Mononuclear cell (primary cell): ENCODE measurements around the gene ATP8A2. TPM values are rescaled to one million over a fixed set of nuclear protein-coding genes. Genes with fewer than 3 reads are reported as not detected.

Experiments
- H3K27me3 ChIP-seq: 2 replicates; pipeline ENCODE4 v1.6.0; 2011; ENCODE audit warnings: low read length, control low read depth; ENCODE audit not compliant: insufficient read depth
- H3K4me1 ChIP-seq: 2 replicates; pipeline ENCODE4 v1.5.1; 2011; ENCODE audit warnings: mild to moderate bottlenecking, low read length, control low read depth; ENCODE audit not compliant: insufficient read depth
- H3K4me3 ChIP-seq: 2 replicates; pipeline ENCODE4 v1.5.1; 2011; ENCODE audit warnings: mild to moderate bottlenecking, low read length, moderate library complexity
- H3K9me3 ChIP-seq: 2 replicates; pipeline ENCODE4 v1.5.1; 2011; ENCODE audit warnings: low read depth, mild to moderate bottlenecking, control low read depth, low read length
- total RNA-seq: library from RNA; depleted of rRNA; stranded (reverse); fragments of >200 nt; gene quantifications from one replicate; pipeline ENCODE4 v1.2.3, GENCODE V29; 2012

Gene ATP8A2
- total RNA-seq, 1 donor: 0.21 TPM

DNA sequence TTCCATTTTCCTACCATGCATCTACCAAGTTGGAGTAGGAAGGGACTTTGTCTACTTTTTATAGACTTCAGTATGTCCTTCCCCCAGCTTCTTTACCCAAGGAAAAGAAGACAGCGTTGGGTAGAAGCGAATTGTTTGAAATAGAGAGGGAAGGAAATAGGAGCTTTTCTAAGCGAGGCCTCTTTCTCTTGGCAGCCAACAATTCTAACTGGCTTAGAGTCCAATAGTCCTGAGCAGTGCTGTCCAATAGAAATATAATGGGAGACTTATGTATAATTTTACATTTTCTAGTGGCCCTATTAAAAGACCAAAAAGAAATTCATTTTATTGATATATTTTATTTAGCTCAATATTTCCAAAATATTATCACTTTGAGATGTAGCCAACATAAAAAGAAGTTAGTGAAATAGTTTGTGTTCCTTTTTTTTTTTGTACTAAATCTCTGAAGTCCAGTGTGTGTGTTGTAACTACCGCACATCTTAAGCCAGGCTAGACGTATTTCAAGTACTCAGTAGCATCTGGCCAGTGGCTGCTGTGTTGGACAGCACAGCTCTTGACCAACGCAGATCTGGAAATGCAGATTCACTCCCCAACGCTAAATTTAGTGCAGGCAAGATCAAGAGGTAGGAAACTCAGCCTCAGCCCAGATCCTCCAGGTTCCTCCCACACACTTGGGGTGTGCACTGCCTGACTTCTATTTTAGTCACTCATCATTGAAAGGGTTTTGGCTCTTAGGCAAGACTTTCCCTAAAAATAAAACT, 500.9 kb downstream of the ATP8A2 start:
- Histone ChIP-seq H3K4me1 (peaks cover 29% of the 10 kb centered on the region), H3K4me3 (no peak overlapping the region), H3K27me3 (no peaks in the 10 kb centered on the region), H3K9me3 (no peaks in the 10 kb centered on the region)

DNA sequence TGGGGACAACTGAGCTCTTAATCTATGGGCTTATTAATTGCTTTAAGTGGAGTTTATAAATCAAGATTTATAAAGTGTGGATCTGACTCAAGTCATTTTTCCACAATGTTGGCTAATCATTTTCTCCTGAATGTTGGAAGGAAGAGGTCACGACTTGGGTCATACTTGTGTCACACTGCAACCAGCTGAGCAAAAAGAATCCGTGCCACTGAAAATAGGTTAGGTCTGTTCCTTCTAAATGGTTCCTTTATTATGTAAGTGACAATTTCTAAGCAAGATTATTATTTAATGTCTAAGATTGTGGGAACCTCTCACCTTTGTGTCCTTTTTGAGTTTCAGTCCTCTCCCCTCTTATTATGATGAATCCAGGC, 501.5 kb downstream of the ATP8A2 start:
- Histone ChIP-seq H3K27me3 (no peaks in the 10 kb centered on the region), H3K4me3 (no peak overlapping the region), H3K4me1 (peaks cover 29% of the 10 kb centered on the region), H3K9me3 (no peaks in the 10 kb centered on the region)

DNA sequence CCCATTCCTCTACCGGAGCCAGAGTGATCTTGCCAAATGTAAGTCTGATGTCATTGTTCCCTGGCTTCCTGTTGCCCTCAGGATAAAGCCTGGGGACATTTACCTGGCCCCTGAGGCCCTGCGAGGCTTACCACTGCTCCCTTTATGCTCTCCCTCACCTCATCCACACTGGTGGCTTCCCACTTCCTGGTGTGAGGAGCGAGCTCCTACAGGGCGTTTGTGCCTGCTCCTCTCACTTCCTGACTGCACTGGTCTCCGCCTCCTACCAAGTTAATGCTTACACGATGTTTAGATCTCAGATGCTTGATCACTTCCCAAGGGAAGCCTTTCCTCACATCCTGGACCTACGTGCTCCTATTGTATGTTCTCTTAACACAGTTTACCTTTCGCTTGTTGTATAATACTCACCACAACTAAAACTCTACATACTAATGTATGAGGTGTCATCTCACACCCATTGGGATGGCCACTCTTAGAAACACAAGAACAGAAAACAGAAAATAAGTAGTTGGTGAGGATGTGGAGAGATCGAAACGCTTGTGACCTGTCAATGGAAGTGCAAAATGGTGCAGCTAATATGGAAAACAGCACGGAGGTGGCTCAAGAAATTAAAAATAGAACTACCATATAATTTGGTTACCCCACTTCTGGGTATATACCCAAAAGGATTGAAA, 502.4 kb downstream of the ATP8A2 start:
- no peaks in the 10 kb centered on the region for H3K27me3 ChIP-seq
- H3K4me3 ChIP-seq: no peak overlapping the region
- H3K4me1 ChIP-seq: peaks cover 29% of the 10 kb centered on the region
- no peaks in the 10 kb centered on the region for H3K9me3 ChIP-seq

DNA sequence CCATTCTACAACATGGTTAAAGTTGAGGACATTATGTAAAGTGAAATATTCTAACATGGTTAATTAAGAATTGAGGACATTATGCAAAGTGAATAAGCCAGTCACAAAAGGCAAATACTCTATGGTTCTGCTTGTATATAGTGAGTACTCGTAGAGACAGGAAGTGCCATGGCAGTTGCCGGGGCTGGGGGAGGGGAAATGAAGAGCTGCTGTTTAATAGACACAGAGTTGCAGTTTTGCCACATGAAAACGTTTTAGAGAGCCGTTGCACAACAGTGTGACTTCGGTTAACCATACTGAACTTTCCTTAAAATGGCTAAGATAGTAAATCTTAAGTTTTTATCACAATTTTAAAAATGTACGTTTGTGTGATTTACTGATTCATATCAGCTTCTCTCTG, 503.1 kb downstream of the ATP8A2 start:
- Histone ChIP-seq H3K27me3 (no peaks in the 10 kb centered on the region), H3K4me1 (peaks cover 29% of the 10 kb centered on the region), H3K4me3 (no peak overlapping the region), H3K9me3 (no peaks in the 10 kb centered on the region)

DNA sequence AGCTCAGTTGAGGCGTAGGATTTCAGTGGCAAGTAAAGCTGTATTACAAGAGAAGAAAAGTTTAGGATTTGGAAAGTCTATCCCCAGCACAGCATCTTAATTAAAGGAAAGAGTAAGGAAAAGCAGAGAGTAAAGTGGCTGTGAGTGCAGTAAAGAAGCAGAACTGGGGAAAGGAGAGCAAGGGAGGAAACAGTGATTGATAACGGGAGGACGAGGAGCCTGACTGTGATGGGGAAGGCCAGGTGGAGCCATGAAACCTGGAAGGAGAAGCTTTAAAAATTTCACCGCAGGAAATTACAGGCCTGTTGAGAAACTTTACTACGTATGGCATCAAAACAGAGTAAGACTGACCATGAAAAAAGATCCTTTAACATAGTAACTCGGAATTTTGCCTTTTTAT, 504.5 kb downstream of the ATP8A2 start:
- no peak overlapping the region for H3K4me3 ChIP-seq
- peaks cover 29% of the 10 kb centered on the region for H3K4me1 ChIP-seq
- H3K9me3 ChIP-seq: no peaks in the 10 kb centered on the region
- no peaks in the 10 kb centered on the region for H3K27me3 ChIP-seq

DNA sequence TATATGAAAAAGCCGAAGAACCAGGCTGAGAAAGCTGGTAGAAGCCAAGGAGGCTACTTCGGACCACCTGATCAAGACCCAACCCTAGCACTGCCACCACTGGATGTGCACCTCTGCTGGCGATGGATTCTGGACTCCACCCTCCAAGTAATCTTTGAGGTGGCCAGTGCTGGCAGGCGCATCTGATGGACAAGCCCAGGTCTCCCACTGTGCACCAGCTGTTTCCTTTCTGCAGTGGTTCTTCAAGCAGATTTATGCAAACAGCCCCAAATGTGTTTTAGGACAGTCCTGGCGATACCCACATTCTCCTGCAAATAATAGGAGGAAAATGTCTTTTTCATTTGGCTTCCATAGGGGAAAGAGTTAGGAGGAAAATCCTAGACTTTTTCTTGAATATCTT, 507.7 kb downstream of the ATP8A2 start:
- Histone ChIP-seq H3K4me1 (peaks cover 8% of the 10 kb centered on the region), H3K9me3 (no peaks in the 10 kb centered on the region), H3K4me3 (no peak overlapping the region), H3K27me3 (no peaks in the 10 kb centered on the region)

DNA sequence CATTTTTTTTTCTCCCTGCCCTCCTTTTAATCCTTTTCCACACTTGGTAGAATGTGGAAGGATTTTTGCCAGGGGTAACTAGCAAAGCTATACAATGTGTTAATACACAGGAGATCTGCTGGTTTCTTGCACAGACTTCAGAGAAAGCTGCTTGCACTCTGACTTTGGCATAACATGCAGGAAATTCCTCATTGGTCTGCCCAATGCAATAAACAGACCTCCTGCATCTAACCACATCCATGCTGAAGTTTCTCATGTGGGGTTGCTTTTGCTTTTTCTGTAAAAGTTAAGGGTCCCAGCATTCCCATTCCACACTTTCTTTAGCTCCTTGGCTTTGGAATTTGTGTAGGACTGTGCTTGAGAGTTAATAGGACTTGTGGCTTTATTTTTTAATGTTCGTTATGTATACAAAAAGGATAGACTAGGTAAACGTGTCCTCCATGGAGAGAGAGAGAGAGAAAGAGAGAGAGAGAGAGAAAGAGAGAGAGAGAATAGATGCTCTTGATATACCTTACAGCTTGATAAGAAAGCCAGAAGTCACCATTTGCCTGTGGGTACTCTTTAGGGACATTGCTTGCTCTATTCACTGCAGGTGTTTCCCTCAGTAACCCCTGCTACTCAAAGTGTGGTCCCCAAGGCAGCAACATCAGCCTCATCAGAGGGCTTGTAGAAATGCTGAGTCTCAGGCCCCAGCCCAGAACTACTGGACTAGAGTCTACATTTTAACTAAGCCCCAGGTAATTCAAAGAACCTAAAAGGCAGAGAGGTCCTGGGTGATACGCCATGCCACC, 509.6 kb downstream of the ATP8A2 start:
- Histone ChIP-seq H3K4me1 (no peaks in the 10 kb centered on the region), H3K4me3 (no peak overlapping the region)

DNA sequence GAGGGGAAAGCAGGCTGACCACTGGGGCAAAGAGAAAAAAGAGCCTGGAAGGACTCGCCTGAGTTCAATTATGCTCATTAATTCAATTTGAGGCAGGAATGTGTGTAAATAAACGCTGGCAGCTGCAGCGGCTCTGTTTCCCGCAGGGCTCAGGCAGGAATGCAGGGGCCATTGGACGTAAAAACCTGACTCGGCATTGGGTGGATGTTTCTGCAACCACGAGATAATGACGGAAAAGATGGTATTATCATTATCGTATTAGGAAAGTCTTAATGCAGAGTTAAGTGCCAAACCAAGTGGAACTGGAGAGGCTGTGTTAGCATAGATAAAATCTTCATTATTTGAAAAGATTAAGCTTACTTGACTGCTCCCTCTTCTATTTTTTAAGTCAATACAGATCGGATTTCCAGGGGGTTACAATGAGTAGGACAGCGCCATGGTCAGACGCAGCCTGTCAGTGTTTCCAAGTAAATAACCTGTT, 510.2 kb downstream of the ATP8A2 start:
- no peak overlapping the region for H3K4me3 ChIP-seq
- H3K27me3 ChIP-seq: no peaks in the 10 kb centered on the region
- no peaks in the 10 kb centered on the region for H3K9me3 ChIP-seq
- no peaks in the 10 kb centered on the region for H3K4me1 ChIP-seq

More for the DNA sequence above, 509.6 kb downstream of the ATP8A2 start:
- H3K9me3 ChIP-seq: no peaks in the 10 kb centered on the region
- no peaks in the 10 kb centered on the region for H3K27me3 ChIP-seq

DNA sequence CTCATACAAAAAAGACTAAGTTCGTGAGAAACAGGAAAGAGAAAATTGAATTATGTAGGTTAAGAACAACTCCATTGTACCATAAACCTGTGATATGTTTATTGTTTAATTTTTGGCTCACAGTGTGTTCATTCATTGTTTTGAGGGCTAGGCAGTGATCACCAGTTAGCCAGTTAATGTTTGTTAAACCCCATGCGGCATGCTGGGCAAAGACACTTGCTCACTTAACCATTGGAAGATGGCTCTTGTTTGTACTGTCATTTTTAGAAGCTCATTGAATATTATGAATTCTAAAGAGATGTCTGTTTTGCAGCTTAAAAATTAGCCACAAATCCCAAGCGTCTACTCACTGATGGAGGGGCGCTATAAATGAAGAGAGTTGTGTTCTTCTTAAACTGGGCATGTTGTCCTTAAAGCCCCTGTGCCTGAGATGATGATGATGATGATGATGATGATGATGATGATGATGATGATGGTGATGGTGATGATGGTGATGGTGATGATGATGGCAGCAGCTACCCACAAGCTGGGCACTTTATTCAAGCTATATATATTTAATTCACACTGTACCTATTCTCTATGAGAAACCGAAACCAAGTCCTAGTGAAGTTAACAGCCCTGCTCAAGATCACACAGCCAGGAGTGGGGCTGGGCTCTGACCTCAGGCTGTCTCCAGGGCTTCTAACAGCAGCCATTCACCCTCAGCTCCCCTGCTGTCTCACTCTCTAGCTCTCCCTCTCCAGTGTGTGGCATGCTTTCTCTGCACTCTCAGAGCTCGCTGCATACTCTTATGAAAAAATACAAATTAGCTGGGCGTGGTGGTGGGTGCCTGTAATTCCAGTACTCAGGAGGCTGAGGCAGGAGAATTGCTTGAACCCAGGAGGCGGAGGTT, 510.9 kb downstream of the ATP8A2 start:
- Histone ChIP-seq H3K4me1 (no peaks in the 10 kb centered on the region), H3K9me3 (no peaks in the 10 kb centered on the region), H3K4me3 (no peak overlapping the region), H3K27me3 (no peaks in the 10 kb centered on the region)

DNA sequence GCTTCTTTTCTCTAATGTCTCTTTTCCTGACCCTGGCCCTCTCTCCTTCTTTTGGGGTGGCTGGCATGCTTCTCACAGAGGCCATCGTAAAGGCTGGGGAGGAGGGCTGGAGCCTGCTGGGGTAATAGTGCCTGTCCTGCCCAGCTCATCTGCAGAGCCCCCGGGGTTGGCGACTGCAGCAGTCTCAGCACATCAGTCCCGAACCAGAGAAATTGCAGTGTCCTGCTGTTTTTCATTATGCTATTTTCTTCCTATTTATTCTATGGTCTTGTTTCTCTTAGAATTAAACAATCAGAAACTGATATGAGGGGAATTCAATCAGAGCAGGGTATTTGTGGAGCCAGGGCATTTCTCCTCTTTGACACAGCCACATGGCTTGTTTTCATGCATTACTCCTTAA, 513.6 kb downstream of the ATP8A2 start:
- Histone ChIP-seq H3K4me3 (no peak overlapping the region), H3K9me3 (no peaks in the 10 kb centered on the region), H3K4me1 (no peaks in the 10 kb centered on the region), H3K27me3 (no peaks in the 10 kb centered on the region)

DNA sequence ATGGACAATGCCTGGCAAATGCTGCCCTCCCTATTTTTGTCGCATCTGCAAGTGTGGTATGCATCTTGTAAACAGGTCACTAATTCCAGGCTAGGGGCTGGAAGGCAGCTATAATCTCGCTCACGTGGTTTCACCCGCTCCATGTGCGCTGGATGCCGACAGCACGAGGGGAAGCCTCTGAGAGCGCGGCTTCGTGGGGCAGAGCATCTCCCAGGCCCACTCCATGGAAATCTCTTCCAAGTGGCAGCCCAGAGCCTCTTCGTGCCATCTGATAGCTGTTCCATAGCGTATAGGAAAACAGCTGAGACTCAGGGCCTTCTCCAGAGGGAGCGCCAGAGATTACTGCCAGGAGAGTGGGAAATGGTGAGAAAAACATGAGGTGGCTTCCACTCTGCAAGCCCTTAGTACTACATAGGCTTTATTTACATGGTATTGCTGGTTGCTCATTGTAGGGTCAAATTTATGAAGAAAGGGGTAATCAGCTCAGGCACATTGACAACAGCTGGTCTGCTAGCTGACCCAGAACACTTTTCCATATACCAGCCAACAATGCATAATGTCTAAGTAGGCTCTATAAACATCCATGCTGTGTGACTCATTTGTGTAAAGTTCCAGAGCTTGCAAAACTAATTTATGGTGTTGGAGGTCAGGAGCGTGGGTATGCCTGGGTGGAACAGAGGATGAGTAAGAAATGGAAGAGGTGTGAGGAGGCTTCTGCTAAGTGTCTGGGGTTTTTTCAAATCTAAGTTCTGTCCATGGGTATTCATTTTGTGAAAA, 514.9 kb downstream of the ATP8A2 start:
- Histone ChIP-seq H3K9me3 (no peaks in the 10 kb centered on the region), H3K4me1 (no peaks in the 10 kb centered on the region), H3K4me3 (no peak overlapping the region), H3K27me3 (no peaks in the 10 kb centered on the region)

DNA sequence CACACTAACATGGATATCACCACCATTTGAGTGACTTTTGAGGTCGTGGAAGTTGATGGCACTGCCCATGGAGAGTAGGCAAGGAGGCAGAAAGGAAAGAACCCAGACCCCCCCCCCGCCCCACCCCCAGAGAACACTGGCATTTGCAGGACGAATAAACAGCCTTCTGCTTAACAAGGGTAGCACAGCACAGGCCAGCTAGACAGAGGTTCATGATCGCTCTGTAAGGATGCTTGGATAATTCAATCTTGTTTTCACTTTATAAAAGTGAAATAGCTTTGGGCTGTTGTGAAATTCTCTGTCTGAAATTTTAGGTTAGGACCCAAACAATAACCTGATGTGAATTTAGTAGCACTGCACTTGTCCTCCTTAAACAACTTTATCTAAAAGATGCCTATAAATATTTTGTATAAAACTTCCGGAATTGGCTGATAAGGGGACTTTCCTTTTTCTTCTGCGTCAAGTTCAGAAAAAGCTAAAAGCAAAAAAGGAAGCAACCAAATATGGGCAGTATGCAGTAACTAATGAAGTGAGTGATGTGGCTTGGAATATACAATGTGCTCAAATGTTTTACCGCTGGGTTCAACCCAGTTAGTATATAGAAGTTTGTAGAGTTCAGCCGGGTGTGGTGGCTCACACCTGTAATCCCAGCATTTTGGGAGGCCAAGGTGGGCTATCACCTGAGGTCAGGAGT, 516.3 kb downstream of the ATP8A2 start:
- Histone ChIP-seq H3K4me3 (no peak overlapping the region), H3K4me1 (no peaks in the 10 kb centered on the region), H3K27me3 (no peaks in the 10 kb centered on the region), H3K9me3 (no peaks in the 10 kb centered on the region)

DNA sequence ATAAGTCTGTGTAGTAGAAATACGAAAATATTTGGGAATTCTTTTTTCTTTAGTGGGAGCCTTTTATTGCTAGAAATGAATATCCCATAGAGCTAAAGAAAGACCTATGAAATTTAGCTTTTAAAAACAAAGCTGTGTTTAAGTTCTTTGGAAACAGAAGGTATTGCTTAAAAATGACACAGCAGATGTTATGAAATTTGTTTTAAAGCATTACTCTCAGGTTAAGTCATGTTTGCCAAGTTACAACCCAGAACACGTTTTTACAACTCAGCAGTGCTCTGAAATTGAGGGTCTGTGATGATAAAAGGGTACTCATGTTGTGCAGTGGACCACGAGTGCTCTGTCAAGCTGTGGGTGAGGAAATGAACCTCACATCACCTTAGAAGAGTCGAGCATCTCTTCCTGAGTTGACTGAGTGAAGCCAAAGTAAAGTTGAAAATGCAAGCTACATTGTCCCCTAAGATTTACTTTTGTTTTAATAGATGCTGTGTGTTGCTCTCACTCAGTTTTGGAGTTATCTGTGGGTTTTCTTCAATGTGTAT, 519.0 kb downstream of the ATP8A2 start:
- H3K9me3 ChIP-seq: no peaks in the 10 kb centered on the region
- H3K4me3 ChIP-seq: no peak overlapping the region

More for the DNA sequence above, 519.0 kb downstream of the ATP8A2 start:
- Histone ChIP-seq H3K27me3 (no peaks in the 10 kb centered on the region), H3K4me1 (no peaks in the 10 kb centered on the region)
